ENCODE measurements around the gene SECISBP2.

DNA sequence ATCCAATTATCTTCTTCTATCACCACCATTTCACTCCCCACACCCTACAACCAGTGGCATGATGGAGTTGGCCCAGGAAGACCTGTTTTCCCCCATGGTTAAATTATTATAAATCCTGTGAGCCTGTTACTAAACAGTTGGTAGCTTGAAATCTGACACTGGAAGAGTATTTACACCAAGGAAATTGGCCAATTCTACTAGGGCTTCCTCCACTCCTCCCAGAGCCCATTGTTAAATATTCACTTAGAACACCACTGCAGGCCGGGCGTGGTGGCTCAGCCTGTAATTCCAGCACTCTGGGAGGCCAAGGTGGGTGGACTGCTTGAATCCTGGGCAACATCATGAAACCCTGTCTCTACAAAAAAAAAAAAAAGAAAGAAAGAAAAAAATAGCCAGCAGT lies 39.7 kb upstream of the SECISBP2 start:
- TF ChIP-seq CTCF (IDR thresholded peaks at IDR 0.05; ENCODE audit: low read depth, low read length) (no peak), POLR2A (IDR thresholded peaks at IDR 0.05; ENCODE audit: extremely low read depth, insufficient read length) (no peak)
- TF ChIP-seq, protein P1, sequence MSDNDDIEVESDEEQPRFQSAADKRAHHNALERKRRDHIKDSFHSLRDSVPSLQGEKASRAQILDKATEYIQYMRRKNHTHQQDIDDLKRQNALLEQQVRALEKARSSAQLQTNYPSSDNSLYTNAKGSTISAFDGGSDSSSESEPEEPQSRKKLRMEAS (IDR thresholded peaks at IDR 0.05; ENCODE audit: low read depth, low read length), result no peak

All from NB4 (cell line).